Kidney (tissue), 14 donors: Measurements from ENCODE around the gene DLG2. TPM values are rescaled to one million over a fixed set of nuclear protein-coding genes. Genes with fewer than 3 reads are reported as not detected.

Experiments used
- DNase-seq, 5 donors: peaks; one replicate each; pipeline ENCODE4 v3.0.0-alpha.2; 2013 to 2020
- FAIRE-seq: peaks from 2 replicates; lab custom pipeline; 2012; peaks lifted over from hg19 to GRCh38; lab: Jason Lieb, UNC
- H3K27ac ChIP-seq, 2 donors: one replicate each; pipeline ENCODE4 v1.7.0; 2013; ENCODE audit warnings: low read depth in 2 of 2, low read length in 2 of 2, inconsistent platforms in 1 of 2
- H3K27me3 ChIP-seq: one replicate; pipeline ENCODE4 v1.7.1; 2013; ENCODE audit warnings: low read length, inconsistent platforms; ENCODE audit not compliant: control insufficient read depth, insufficient read depth
- H3K36me3 ChIP-seq, 3 donors: one replicate each; pipeline versions ENCODE4 v1.7.0 to v1.7.1; 2013; ENCODE audit warnings: low read length in 3 of 3, control low read depth in 1 of 3, inconsistent platforms in 1 of 3; ENCODE audit not compliant: insufficient read depth in 3 of 3, control insufficient read depth in 2 of 3
- H3K4me1 ChIP-seq, 3 donors: one replicate each; pipeline versions ENCODE4 v1.7.0 to v1.7.1; 2013; ENCODE audit warnings: low read length in 3 of 3, inconsistent platforms in 1 of 3, low read depth in 1 of 3; ENCODE audit not compliant: control insufficient read depth in 2 of 3, insufficient read depth in 2 of 3
- H3K4me3 ChIP-seq, 3 donors: one replicate each; pipeline versions ENCODE4 v1.7.0 to v1.8.1; 2013; ENCODE audit warnings: low read length in 3 of 3, control low read depth in 1 of 3, inconsistent platforms in 1 of 3
- H3K9ac ChIP-seq, 3 donors: one replicate each; pipeline versions ENCODE4 v1.7.0 to v1.7.1; 2013; ENCODE audit warnings: low read length in 3 of 3, control low read depth in 1 of 3, inconsistent platforms in 1 of 3
- H3K9me3 ChIP-seq, 3 donors: one replicate each; pipeline versions ENCODE4 v1.7.0 to v1.7.1; 2013; ENCODE audit warnings: low read length in 3 of 3, control low read depth in 1 of 3, inconsistent platforms in 1 of 3; ENCODE audit not compliant: control insufficient read depth in 2 of 3, insufficient read depth in 1 of 3
- intact Hi-C: fragments of 100-400 bp; cut with DNase I; formaldehyde crosslinking; loops from one replicate; pipeline ENCODE4 v1.11.1; 2022
- polyA plus RNA-seq: library from polyadenylated mRNA; stranded (reverse); fragments of 350-450 nt; fragmentation: Illumina TruSeq; extraction: RNeasy Lipid Tissue Mini Kit (QIAGEN cat#74804); gene quantifications from one replicate; pipeline ENCODE4 v1.2.3, GENCODE V29; 2014; ENCODE audit warnings: low read depth, low replicate concordance; ENCODE audit not compliant: insufficient read depth
- total RNA-seq: library from RNA; stranded (reverse); fragmentation: NEBNext Ultra II Directional; extraction: Animal tissue kit (Norgen Biotek cat#: 25700); gene quantifications from one replicate; pipeline ENCODE4 v1.2.1, GENCODE V29; 2021
- TF ChIP-seq, protein P1 (sequence below): IDR thresholded peaks from 3 replicates; pipeline ENCODE4 v1.5.1; 2012; ENCODE audit warnings: mild to moderate bottlenecking, moderate library complexity, borderline replicate concordance; ENCODE audit not compliant: insufficient read depth; ENCODE audit errors: extremely low read depth
- donor health status: control.
- donor health status: control.
- donor health status: control.
- donor health status: control.
- donor health status: control.
- donor health status: DM: yes; HTN: yes; CAD: no.
- donor health status: Normal renal cell carcinoma (clear cell type).

DLG2 gene
- total and polyA plus RNA-seq, 2 donors from 2014 or later = 2.9 to 7.2 TPM

DNA sequence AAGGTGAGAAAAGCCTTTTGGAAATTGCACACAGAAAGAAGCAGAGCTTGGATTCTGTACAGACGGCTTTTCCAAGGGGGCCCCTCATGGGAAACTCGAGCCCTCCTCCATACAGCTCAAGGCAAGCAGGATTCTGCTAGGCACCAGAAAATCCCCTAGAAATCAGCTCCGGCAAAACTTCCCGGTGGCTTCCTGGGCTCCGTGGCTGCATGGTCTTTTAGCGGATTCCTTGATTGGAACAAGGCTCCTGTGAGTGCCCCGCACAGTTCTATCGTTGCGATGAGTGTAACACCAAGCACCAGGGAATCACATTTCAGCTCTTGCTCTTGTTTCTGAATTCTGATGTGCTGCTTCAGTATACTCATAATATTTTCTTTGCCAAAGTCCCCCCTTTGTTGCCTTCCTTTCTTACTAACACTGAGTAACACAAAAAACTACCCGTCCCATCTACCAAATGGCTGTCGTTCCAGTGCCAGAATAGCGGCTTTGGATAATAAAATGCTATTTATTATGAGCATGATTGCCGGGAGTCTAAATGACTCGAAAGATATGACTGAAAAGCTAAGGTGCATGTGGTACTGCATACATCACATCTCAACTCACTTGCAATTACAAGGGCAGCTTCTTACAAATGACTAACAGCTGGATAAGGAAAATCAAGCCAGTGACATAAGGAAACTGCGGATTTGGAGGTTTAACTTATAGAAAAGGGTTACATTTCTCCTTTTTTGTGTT is 494.1 kb downstream of the DLG2 start:
- peak in 4 of 5 donors; percentile 27 to 52 (median 36) for DNase-seq
- Histone ChIP-seq H3K27me3 (no peaks in the 10 kb centered on the region), H3K4me1 (no peaks in the 10 kb centered on the region), H3K9ac (no peak overlapping the region), H3K4me3 (peak overlapping the region in 1 of 3 donors; percentile 37), H3K36me3 (no peaks in the 10 kb centered on the region), H3K9me3 (no peaks in the 10 kb centered on the region), H3K27ac (no peak overlapping the region)
- FAIRE-seq = no peak
- TF ChIP-seq, protein P1, sequence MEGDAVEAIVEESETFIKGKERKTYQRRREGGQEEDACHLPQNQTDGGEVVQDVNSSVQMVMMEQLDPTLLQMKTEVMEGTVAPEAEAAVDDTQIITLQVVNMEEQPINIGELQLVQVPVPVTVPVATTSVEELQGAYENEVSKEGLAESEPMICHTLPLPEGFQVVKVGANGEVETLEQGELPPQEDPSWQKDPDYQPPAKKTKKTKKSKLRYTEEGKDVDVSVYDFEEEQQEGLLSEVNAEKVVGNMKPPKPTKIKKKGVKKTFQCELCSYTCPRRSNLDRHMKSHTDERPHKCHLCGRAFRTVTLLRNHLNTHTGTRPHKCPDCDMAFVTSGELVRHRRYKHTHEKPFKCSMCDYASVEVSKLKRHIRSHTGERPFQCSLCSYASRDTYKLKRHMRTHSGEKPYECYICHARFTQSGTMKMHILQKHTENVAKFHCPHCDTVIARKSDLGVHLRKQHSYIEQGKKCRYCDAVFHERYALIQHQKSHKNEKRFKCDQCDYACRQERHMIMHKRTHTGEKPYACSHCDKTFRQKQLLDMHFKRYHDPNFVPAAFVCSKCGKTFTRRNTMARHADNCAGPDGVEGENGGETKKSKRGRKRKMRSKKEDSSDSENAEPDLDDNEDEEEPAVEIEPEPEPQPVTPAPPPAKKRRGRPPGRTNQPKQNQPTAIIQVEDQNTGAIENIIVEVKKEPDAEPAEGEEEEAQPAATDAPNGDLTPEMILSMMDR = no peak
- intact Hi-C loops = no loop called here

DNA sequence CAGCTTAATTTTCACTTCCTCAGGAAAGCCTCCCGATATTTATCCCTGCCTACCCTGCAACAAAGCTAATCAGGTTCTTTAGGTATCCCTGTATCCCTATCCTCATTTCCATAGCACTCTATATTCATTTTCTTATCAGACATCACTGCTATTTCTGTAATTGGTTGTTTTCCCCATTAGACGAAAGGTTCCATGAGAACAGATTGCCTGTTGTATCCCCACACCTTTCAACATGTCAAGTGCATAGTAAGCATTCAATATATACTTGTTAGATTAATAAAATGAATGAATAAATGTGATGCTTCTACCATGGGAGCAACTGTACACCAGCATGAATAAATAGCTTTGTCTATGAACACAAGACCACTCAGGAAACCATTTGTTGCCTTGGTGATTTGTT is 499.8 kb downstream of the DLG2 start:
- DNase-seq (no peak), FAIRE-seq (no peak)
- Histone ChIP-seq H3K9ac (no peak overlapping the region), H3K9me3 (no peaks in the 10 kb centered on the region), H3K4me3 (no peak overlapping the region), H3K27ac (no peak overlapping the region), H3K4me1 (no peaks in the 10 kb centered on the region), H3K36me3 (no peaks in the 10 kb centered on the region), H3K27me3 (no peaks in the 10 kb centered on the region)
- TF ChIP-seq, protein P1 = no peak
- intact Hi-C loops = no loop called here

DNA sequence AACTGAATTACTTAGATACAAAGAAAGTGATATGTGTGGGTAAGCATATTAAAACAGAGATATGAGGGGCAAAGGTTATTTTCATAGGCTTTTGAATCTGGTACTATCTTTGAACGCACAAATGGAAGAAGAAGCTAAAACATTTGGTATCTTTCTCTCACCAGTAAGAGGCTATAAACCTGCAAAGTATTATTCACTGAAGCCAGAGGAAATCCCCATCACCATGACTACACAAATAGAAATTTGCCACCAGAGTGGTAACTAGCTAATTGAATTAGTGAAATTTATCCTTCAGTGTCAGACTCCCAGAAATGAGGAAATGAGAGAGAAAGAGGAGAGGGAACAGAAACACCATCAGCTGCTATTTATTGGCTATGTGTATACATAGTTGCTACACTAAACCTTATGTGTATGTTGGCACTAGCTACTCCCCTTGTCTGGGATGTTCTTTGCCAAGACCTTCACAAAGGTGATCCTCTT is 503.4 kb downstream of the DLG2 start:
- DNase-seq (peak in 2 of 5 donors; percentile 17 to 27), FAIRE-seq (no peak)
- no peaks in the 10 kb centered on the region for H3K36me3 ChIP-seq
- H3K27ac ChIP-seq = no peak overlapping the region
- no peaks in the 10 kb centered on the region for H3K27me3 ChIP-seq
- intact Hi-C loops = no loop called here
- H3K9me3 ChIP-seq = peaks cover 0 to 3% (median 0%) of the 10 kb centered on the region in 3 donors
- H3K9ac ChIP-seq = no peak overlapping the region
- H3K4me3 ChIP-seq = no peak overlapping the region
- H3K4me1 ChIP-seq = no peaks in the 10 kb centered on the region
- TF ChIP-seq, protein P1 = no peak
